HEK293 (cell line): ENCODE data around the gene TECPR2.

Source experiments
- AEBP2 ChIP-seq: fragments of 450-650 bp; formaldehyde crosslinking; IDR thresholded peaks from 2 replicates; pipeline ENCODE4 v1.5.1; 2016; ENCODE audit warnings: missing biosample characterization, missing genetic modification characterization, borderline replicate concordance
- CTCF ChIP-seq: fragments of 450-650 bp; formaldehyde crosslinking; IDR thresholded peaks from 2 replicates; pipeline ENCODE4 v1.5.1; 2016; ENCODE audit warnings: missing biosample characterization, missing genetic modification characterization
- EGR2 ChIP-seq: fragments of 450-650 bp; formaldehyde crosslinking; IDR thresholded peaks from 2 replicates; pipeline ENCODE4 v1.5.1; 2016; ENCODE audit warnings: low read depth, missing biosample characterization, missing genetic modification characterization
- GLI2 ChIP-seq: fragments of 450-650 bp; formaldehyde crosslinking; IDR thresholded peaks from 2 replicates; pipeline ENCODE4; 2017; ENCODE audit warnings: missing biosample characterization, missing genetic modification characterization, low read depth, borderline replicate concordance
- MYNN ChIP-seq: fragments of 450-650 bp; formaldehyde crosslinking; IDR thresholded peaks from 2 replicates; pipeline ENCODE4 v1.5.1; 2016; ENCODE audit warnings: missing biosample characterization, missing genetic modification characterization, borderline replicate concordance
- TSHZ1 ChIP-seq: fragments of 450-650 bp; formaldehyde crosslinking; IDR thresholded peaks from 2 replicates; pipeline ENCODE4 v1.5.1; 2016; ENCODE audit warnings: missing biosample characterization, missing genetic modification characterization, borderline replicate concordance
- ZBTB21 ChIP-seq: fragments of 450-650 bp; formaldehyde crosslinking; IDR thresholded peaks from 2 replicates; pipeline ENCODE4 v1.5.1; 2017; ENCODE audit warnings: missing biosample characterization, missing genetic modification characterization
- ZFP37 ChIP-seq: fragments of 450-650 bp; formaldehyde crosslinking; IDR thresholded peaks from 2 replicates; pipeline ENCODE4 v1.5.1; 2016; ENCODE audit warnings: missing biosample characterization, missing genetic modification characterization
- ZNF211 ChIP-seq: fragments of 450-650 bp; formaldehyde crosslinking; IDR thresholded peaks from 2 replicates; pipeline ENCODE4 v1.5.1; 2016; ENCODE audit warnings: low read depth, missing biosample characterization, missing genetic modification characterization
- ZNF350 ChIP-seq: fragments of 450-650 bp; formaldehyde crosslinking; IDR thresholded peaks from 2 replicates; pipeline ENCODE4 v1.5.0; 2017; ENCODE audit warnings: missing biosample characterization, mild to moderate bottlenecking, missing genetic modification characterization
- ZNF791 ChIP-seq: fragments of 450-650 bp; formaldehyde crosslinking; IDR thresholded peaks from 2 replicates; pipeline ENCODE4 v1.5.1; 2016; ENCODE audit warnings: missing biosample characterization, missing genetic modification characterization
- ZNF830 ChIP-seq: fragments of 450-650 bp; IDR thresholded peaks from 2 replicates; pipeline ENCODE4 v1.5.0; 2018; ENCODE audit warnings: missing biosample characterization, missing genetic modification characterization, low read depth, mild to moderate bottlenecking, moderate library complexity
- ZSCAN18 ChIP-seq: fragments of 450-650 bp; formaldehyde crosslinking; IDR thresholded peaks from 2 replicates; pipeline ENCODE4 v1.5.1; 2016; ENCODE audit warnings: missing biosample characterization, missing genetic modification characterization

- TF ChIP-seq ZNF830 (tag by site-specific recombination) = no peak
- no peak for TF ChIP-seq CTCF (tag by site-specific recombination)
- no peak for TF ChIP-seq GLI2
- no peak for TF ChIP-seq ZFP37
- TF ChIP-seq ZNF791 (tag by site-specific recombination) = no peak
- TF ChIP-seq ZNF211 (tag by site-specific recombination) = no peak
- TF ChIP-seq ZBTB21 (tag by site-specific recombination) = no peak
- TF ChIP-seq ZSCAN18 (tag by site-specific recombination) = no peak
- TF ChIP-seq AEBP2 = no peak
- TF ChIP-seq ZNF350 = no peak
- no peak for TF ChIP-seq TSHZ1 (tag by site-specific recombination)
- no peak for TF ChIP-seq EGR2 (tag by site-specific recombination)
- TF ChIP-seq MYNN = no peak
Measured at GRCh38 chr14:102335163-102335562, 27.6 kb upstream of the TECPR2 start.
